SK-N-SH (cell line): ENCODE measurements around the gene DEFB112. TPM values are rescaled to one million over a fixed set of nuclear protein-coding genes. Genes with fewer than 3 reads are reported as not detected.

Experiments
- CTCF ChIA-PET: fragments of 300-600, 350-600 bp; formaldehyde crosslinking; extraction: SDS; loops from one replicate; lab custom pipeline; 2021; lab: Yijun Ruan, JAX
- POLR2A ChIA-PET: fragments of 350-600 bp; sonication (Branson Sonifier 250); formaldehyde crosslinking; extraction: SDS; loops from one replicate; lab custom pipeline; 2020; ENCODE audit warnings: antibody characterized with exemption, inconsistent platforms; lab: Yijun Ruan, JAX
- DNase-seq: peaks from one replicate; pipeline ENCODE4 v3.0.0; 2012
- H2AFZ ChIP-seq: fragments of 200-600 bp; sonication (generic); 2 replicates; pipeline ENCODE4 v1.8.1; 2016; ENCODE audit warnings: antibody characterized with exemption, mild to moderate bottlenecking, low read depth
- H3F3A ChIP-seq: fragments of 200-600 bp; sonication (generic); replicated peaks from 2 replicates; pipeline ENCODE3; 2016; ENCODE audit warnings: antibody characterized with exemption, mild to moderate bottlenecking; ENCODE audit not compliant: insufficient read depth
- H3K27ac ChIP-seq, 2 experiments: fragments of 200-500 bp in 1 of 2; fragments of 200-600 bp in 1 of 2; sonication (Bioruptor generic) in 1 of 2; sonication (generic), shearing (Covaris generic) in 1 of 2; 2 replicates each; pipeline versions ENCODE4 v1.5.1 to v1.6.1; 2014 to 2016; ENCODE audit warnings: low read depth in 2 of 2, inconsistent platforms in 1 of 2, low read length in 1 of 2, mild to moderate bottlenecking in 1 of 2, mixed read lengths in 1 of 2
- H3K27me3 ChIP-seq: fragments of 200-600 bp; sonication (generic), shearing (Covaris generic); 2 replicates; pipeline ENCODE4 v1.6.1; 2016; ENCODE audit warnings: mixed run types; ENCODE audit not compliant: insufficient read depth
- H3K36me3 ChIP-seq, 2 experiments: fragments of 200-500 bp in 1 of 2; fragments of 200-600 bp in 1 of 2; sonication (Bioruptor generic) in 1 of 2; sonication (generic) in 1 of 2; replicated peaks in 1 of 2; 2 replicates each; pipeline versions ENCODE3 to v1.5.1; 2014 to 2016; ENCODE audit warnings: low read length in 1 of 2, mild to moderate bottlenecking in 1 of 2; ENCODE audit not compliant: insufficient read depth in 2 of 2, control insufficient read depth in 1 of 2
- H3K4me1 ChIP-seq, 2 experiments: fragments of 200-500 bp in 1 of 2; fragments of 200-600 bp in 1 of 2; sonication (Bioruptor generic) in 1 of 2; sonication (generic), shearing (Covaris generic) in 1 of 2; 2 replicates each; pipeline versions ENCODE4 v1.5.1 to v1.6.1; 2014 to 2016; ENCODE audit warnings: low read depth in 1 of 2, low read length in 1 of 2, mixed run types in 1 of 2; ENCODE audit not compliant: insufficient read depth in 2 of 2, control insufficient read depth in 1 of 2
- H3K4me2 ChIP-seq: fragments of 200-600 bp; sonication (generic), shearing (Covaris generic); 2 replicates; pipeline ENCODE4 v1.6.1; 2017; ENCODE audit warnings: mixed run types
- H3K4me3 ChIP-seq, 2 experiments: fragments of 200-500 bp in 1 of 2; fragments of 200-600 bp in 1 of 2; sonication (Bioruptor generic) in 1 of 2; sonication (generic), shearing (Covaris generic) in 1 of 2; 2 replicates each; pipeline versions ENCODE4 v1.5.1 to v1.8.1; 2014 to 2016; ENCODE audit warnings: low read depth in 2 of 2, inconsistent platforms in 1 of 2, low read length in 1 of 2, mild to moderate bottlenecking in 1 of 2, mixed read lengths in 1 of 2, moderate library complexity in 1 of 2
- H3K79me2 ChIP-seq: fragments of 200-600 bp; sonication (generic); 2 replicates; pipeline ENCODE4 v1.8.1; 2017; ENCODE audit warnings: mild to moderate bottlenecking; ENCODE audit not compliant: insufficient read depth
- H3K9ac ChIP-seq: fragments of 200-600 bp; sonication (generic); 2 replicates; pipeline ENCODE4 v1.6.1; 2017; ENCODE audit warnings: mixed run types
- H3K9me2 ChIP-seq: fragments of 200-600 bp; sonication (generic); 2 replicates; pipeline ENCODE4 v1.6.1; 2017; ENCODE audit warnings: mixed run types
- H3K9me3 ChIP-seq: fragments of 200-600 bp; sonication (generic); 2 replicates; pipeline ENCODE4 v1.6.1; 2017; ENCODE audit warnings: mixed run types, mild to moderate bottlenecking, moderate library complexity
- H4K20me1 ChIP-seq: fragments of 200-600 bp; sonication (generic); 2 replicates; pipeline ENCODE4 v1.6.1; 2017; ENCODE audit warnings: mild to moderate bottlenecking, mixed run types; ENCODE audit not compliant: insufficient read depth
- CHD2 ChIP-seq: fragments of 150-350 bp; IDR thresholded peaks from 2 replicates; pipeline ENCODE4 v1.6.1; 2018; ENCODE audit warnings: low read length; ENCODE audit not compliant: partially characterized antibody
- ELF1 ChIP-seq: IDR thresholded peaks from 2 replicates; pipeline ENCODE4 v1.4.0; 2012
- EZH2phosphoT487 ChIP-seq: fragments of 200-600 bp; sonication (generic); IDR thresholded peaks from 2 replicates; pipeline ENCODE4 v1.6.1; 2017; ENCODE audit warnings: low read depth, mixed run types, mild to moderate bottlenecking, antibody characterized with exemption, moderate library complexity, borderline replicate concordance
- FOSL2 ChIP-seq: IDR thresholded peaks from 2 replicates; pipeline ENCODE4 v1.4.0; 2012; ENCODE audit warnings: low read depth, mild to moderate bottlenecking, moderate library complexity, borderline replicate concordance
- GABPA ChIP-seq: IDR thresholded peaks from 2 replicates; pipeline ENCODE4 v1.4.0; 2012; ENCODE audit warnings: low read depth, mild to moderate bottlenecking
- JUND ChIP-seq: IDR thresholded peaks from 2 replicates; pipeline ENCODE4 v1.4.0; 2012
- MAX ChIP-seq: IDR thresholded peaks from 2 replicates; pipeline ENCODE4 v1.4.0; 2012; ENCODE audit warnings: low read depth
- MXI1 ChIP-seq: IDR thresholded peaks from 2 replicates; pipeline ENCODE4 v1.6.1; 2012; ENCODE audit warnings: mild to moderate bottlenecking, low read depth, low read length, improper control_type of control experiment
- NRF1 ChIP-seq: IDR thresholded peaks from 2 replicates; pipeline ENCODE4 v1.6.1; 2012; ENCODE audit warnings: low read depth, mild to moderate bottlenecking, low read length
- POLR2AphosphoS5 ChIP-seq: IDR thresholded peaks from 2 replicates; pipeline ENCODE4 v1.6.1; 2012; ENCODE audit warnings: low read depth, low read length
- RAD21 ChIP-seq: IDR thresholded peaks from 2 replicates; pipeline ENCODE4 v1.6.1; 2012; ENCODE audit warnings: mild to moderate bottlenecking, low read length
- REST ChIP-seq: IDR thresholded peaks from 2 replicates; pipeline ENCODE4 v1.6.1; 2012; ENCODE audit warnings: mild to moderate bottlenecking, low read depth, low read length, moderate library complexity
- RXRA ChIP-seq: IDR thresholded peaks from 2 replicates; pipeline ENCODE4 v1.4.0; 2012; ENCODE audit warnings: low read depth, mild to moderate bottlenecking, borderline replicate concordance
- SMC3 ChIP-seq: IDR thresholded peaks from 2 replicates; pipeline ENCODE4 v1.6.1; 2012; ENCODE audit warnings: low read depth, low read length, improper control_type of control experiment
- TAF1 ChIP-seq: IDR thresholded peaks from 2 replicates; pipeline ENCODE4 v1.6.1; 2012; ENCODE audit warnings: low read depth, mild to moderate bottlenecking, low read length, moderate library complexity, borderline replicate concordance
- TEAD4 ChIP-seq: IDR thresholded peaks from 2 replicates; pipeline ENCODE4 v1.4.0; 2012; ENCODE audit warnings: mild to moderate bottlenecking, borderline replicate concordance; ENCODE audit not compliant: insufficient read depth
- USF2 ChIP-seq: fragments of 150-350 bp; IDR thresholded peaks from 2 replicates; pipeline ENCODE4 v1.6.1; 2017; ENCODE audit warnings: antibody characterized with exemption, low read length, low read depth, borderline replicate concordance
- WGBS: methylation state at CpG from one replicate; pipeline ENCODE4 v1.1.6; 2017; ENCODE audit warnings: low lambda C conversion rate; 5-methylcytosine and 5-hydroxymethylcytosine counted together
- polyA plus RNA-seq, 3 experiments: library from polyadenylated mRNA; depleted of rRNA; stranded (reverse); fragments of >200 nt; gene quantifications; 2 replicates each; pipeline ENCODE4 v1.2.3, GENCODE V29; 2012
- TF ChIP-seq, protein P1 (sequence below): IDR thresholded peaks from 2 replicates; pipeline ENCODE4; 2012

DEFB112 gene
- polyA plus RNA-seq, 1 of the 3 experiments (the other 2 are of a cell fraction) = not detected

GRCh38 chr6:50021894-50022293 is 27.8 kb downstream of the DEFB112 start, which contains the start of gene DEFB110:
Gene DEFB110, minus strand, starts transcription at chr6:50021994. Its CDS starts 59 bp downstream, at chr6:50021935.
- Histone ChIP-seq H3K36me3 (no peaks in the 10 kb centered on the region), H3K4me2 (no peak within 1 kb of the TSS), H3K4me3 (no peak within 1 kb of the TSS), H3K9me2 (no peaks in the 10 kb centered on the region), H3K4me1 (no peaks in the 10 kb centered on the region), H3K27ac (no peak within 1 kb of the TSS), H2AFZ (no peak within 1 kb of the TSS), H3K9ac (no peak within 1 kb of the TSS), H4K20me1 (no peaks in the 10 kb centered on the region), H3F3A (no peaks in the 10 kb centered on the region), H3K27me3 (no peaks in the 10 kb centered on the region), H3K9me3 (no peaks in the 10 kb centered on the region), H3K79me2 (no peaks in the 10 kb centered on the region)
- ChIA-PET CTCF (no interaction called here), POLR2A (no interaction called here)
- no peak for TF ChIP-seq GABPA
- no peak for TF ChIP-seq RXRA
- TF ChIP-seq USF2 = no peak
- no peak for DNase-seq

- CTCF ChIA-PET = no interaction called here
- Histone ChIP-seq H3K9me3 (no peaks in the 10 kb centered on the region), H2AFZ (peak overlapping the region; percentile 27; the same call in 1 of the 2 replicates), H3K4me2 (no peak overlapping the region), H3K36me3 (no peaks in the 10 kb centered on the region), H3K9me2 (no peaks in the 10 kb centered on the region), H3K9ac (no peak overlapping the region), H3K4me3 (no peak overlapping the region), H3F3A (no peaks in the 10 kb centered on the region), H3K79me2 (no peaks in the 10 kb centered on the region), H3K27ac (no peak overlapping the region), H3K4me1 (no peaks in the 10 kb centered on the region), H3K27me3 (no peaks in the 10 kb centered on the region), H4K20me1 (no peaks in the 10 kb centered on the region)
- no peak for DNase-seq
- TF ChIP-seq MAX (no peak), ELF1 (no peak), FOSL2 (peak; percentile 65), NRF1 (no peak), POLR2AphosphoS5 (no peak), TAF1 (no peak), SMC3 (no peak), JUND (peak; percentile 25)
- TF ChIP-seq, protein P1, sequence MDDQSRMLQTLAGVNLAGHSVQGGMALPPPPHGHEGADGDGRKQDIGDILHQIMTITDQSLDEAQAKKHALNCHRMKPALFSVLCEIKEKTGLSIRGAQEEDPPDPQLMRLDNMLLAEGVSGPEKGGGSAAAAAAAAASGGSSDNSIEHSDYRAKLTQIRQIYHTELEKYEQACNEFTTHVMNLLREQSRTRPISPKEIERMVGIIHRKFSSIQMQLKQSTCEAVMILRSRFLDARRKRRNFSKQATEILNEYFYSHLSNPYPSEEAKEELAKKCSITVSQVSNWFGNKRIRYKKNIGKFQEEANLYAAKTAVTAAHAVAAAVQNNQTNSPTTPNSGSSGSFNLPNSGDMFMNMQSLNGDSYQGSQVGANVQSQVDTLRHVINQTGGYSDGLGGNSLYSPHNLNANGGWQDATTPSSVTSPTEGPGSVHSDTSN = no peak
- 8% methylated on average over 3 of the region's 3 CpGs for WGBS
- POLR2A ChIA-PET = no interaction called here
These were observed 41.9 kb downstream of the DEFB112 start for GRCh38 chr6:50007819-50008218.

DNA sequence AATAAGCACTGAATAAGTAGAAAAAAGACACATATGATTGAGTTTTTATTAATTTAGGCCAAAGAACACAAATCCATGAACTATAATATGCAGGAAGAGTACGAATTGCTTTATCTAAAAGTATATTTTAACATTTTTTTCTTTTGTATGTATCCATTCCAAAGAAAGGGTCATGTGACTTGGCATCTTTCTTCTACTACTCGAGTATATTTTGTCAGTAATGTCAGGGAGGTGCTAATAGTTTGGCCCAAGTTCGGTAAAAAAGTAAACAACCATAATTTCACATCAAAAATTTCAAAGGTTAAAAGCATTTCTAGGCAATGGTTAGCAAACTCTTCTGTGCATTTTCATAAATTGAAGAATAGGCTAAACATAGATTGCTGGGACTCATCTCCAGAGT is 46.6 kb downstream of the DEFB112 start:
- no peak overlapping the region for H3K4me3 ChIP-seq
- POLR2A ChIA-PET = no interaction called here
- H3K9me2 ChIP-seq = no peaks in the 10 kb centered on the region
- no peak overlapping the region for H3K4me2 ChIP-seq
- no peak overlapping the region for H3K9ac ChIP-seq
- no peak overlapping the region for H2AFZ ChIP-seq
- CTCF ChIA-PET = no interaction called here
- no peaks in the 10 kb centered on the region for H3K79me2 ChIP-seq
- no peak for DNase-seq
- no peaks in the 10 kb centered on the region for H3F3A ChIP-seq
- no peaks in the 10 kb centered on the region for H3K4me1 ChIP-seq
- no peaks in the 10 kb centered on the region for H3K27me3 ChIP-seq
- no peaks in the 10 kb centered on the region for H4K20me1 ChIP-seq
- H3K9me3 ChIP-seq = no peaks in the 10 kb centered on the region; the same call in 1 of the 2 replicates
- no peak overlapping the region for H3K27ac ChIP-seq
- no peaks in the 10 kb centered on the region for H3K36me3 ChIP-seq
- 2% methylated on average over 3 of the region's 3 CpGs for WGBS
- TF ChIP-seq TEAD4 = no peak
- no peak for TF ChIP-seq MXI1
- TF ChIP-seq EZH2phosphoT487 = no peak
- TF ChIP-seq MAX = no peak
- no peak for TF ChIP-seq CHD2
- TF ChIP-seq REST = no peak
- no peak for TF ChIP-seq RAD21
